Measurements from ENCODE around the gene VPS39.
A peak's percentile ranks its signal among the peaks of the same experiment; 100 is the strongest.
"Not testable (repeated sequence)": the region's sequence is repeated elsewhere in the genome, so short reads cannot be mapped to it uniquely, and the experiment has no call there.

VPS39 gene, protein sequence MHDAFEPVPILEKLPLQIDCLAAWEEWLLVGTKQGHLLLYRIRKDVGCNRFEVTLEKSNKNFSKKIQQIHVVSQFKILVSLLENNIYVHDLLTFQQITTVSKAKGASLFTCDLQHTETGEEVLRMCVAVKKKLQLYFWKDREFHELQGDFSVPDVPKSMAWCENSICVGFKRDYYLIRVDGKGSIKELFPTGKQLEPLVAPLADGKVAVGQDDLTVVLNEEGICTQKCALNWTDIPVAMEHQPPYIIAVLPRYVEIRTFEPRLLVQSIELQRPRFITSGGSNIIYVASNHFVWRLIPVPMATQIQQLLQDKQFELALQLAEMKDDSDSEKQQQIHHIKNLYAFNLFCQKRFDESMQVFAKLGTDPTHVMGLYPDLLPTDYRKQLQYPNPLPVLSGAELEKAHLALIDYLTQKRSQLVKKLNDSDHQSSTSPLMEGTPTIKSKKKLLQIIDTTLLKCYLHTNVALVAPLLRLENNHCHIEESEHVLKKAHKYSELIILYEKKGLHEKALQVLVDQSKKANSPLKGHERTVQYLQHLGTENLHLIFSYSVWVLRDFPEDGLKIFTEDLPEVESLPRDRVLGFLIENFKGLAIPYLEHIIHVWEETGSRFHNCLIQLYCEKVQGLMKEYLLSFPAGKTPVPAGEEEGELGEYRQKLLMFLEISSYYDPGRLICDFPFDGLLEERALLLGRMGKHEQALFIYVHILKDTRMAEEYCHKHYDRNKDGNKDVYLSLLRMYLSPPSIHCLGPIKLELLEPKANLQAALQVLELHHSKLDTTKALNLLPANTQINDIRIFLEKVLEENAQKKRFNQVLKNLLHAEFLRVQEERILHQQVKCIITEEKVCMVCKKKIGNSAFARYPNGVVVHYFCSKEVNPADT

DNA sequence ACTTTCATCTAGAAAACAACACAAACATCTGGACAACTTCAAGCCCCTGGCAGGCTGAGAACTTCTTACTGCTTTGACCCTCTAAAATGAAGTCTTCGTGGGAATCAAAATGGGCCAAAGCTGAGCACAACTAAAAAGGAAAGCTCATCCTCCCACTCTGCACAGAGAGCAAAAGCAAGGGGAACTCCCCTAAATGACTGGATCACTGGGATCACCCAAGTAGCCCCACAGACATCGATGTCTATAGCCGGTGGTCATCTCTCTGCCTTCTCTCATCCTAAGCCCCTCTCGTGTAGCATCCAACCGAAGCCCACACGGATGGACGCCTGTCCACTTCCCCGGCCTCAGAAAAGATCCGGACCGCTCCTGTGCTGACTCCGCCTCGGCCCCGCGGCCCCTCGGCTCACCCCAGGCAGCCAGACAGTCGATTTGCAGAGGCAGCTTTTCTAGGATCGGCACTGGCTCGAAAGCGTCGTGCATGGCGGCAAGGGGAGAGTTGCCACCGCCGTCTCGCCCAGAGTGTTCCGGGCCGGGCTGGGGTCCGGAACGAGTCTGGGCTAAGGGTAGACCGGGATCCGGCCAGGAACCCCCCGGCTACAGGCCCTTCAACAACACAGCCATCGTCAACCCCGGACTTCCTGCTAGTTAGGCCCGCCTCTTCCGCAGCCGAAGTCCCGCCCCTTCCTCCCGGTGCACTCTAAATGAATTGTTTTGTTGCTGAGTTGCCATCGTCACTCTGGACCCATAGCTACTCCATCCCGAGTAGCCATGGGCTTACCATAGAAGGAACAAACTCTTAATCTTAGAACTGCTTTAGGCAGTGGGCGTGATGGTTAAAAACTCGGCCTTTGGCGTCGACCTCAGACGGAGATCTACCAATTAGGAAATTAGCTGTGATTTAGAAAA is at the start of gene VPS39:
VPS39 (minus strand) TSS at position 631 of the 906 bp plus-strand sequence; CDS start at position 480, 151 bp downstream.
- DNase-seq (ENCODE audit: low read depth), result peak; percentile 45

DNA sequence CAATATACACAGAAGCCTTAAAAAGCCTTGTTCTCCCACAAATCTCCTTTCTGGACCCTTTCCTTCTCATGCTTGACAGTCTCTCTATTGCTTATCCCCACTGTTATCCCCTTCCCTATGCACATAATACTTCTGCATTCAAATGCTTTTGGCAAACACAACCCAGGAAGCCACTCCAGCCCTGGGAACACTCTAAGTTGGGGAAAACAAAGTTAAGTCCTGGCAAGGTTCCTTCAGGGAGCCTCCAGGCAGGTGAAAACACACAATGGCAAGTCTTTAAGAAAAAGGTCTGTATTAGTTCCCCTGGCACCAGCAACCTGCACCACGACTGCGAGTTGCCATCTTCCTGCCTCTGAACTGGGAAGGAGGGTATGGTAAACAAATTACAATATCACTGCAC is 45.2 kb upstream of the VPS39 start:
- DNase-seq (ENCODE audit: low read depth), result no peak

DNA sequence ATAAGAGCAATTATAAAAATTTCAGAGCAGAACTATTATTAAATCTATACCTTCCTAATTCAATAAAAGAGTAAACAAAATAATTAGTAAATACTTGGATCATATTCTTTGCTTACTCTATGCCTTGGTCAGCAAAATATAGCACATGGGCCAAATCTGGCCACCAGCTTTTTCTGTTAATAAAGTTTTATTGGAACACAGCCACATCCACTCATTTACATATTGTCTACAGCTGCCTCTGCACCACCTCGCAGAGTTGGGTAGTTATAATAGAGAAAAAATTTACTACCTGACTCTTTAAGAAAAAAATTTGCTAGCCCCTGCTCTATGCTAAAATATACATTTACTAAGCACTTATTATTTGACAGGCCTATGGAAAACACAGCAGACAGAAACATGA is 32.7 kb upstream of the VPS39 start:
- no peak for DNase-seq (ENCODE audit: low read depth)

DNA sequence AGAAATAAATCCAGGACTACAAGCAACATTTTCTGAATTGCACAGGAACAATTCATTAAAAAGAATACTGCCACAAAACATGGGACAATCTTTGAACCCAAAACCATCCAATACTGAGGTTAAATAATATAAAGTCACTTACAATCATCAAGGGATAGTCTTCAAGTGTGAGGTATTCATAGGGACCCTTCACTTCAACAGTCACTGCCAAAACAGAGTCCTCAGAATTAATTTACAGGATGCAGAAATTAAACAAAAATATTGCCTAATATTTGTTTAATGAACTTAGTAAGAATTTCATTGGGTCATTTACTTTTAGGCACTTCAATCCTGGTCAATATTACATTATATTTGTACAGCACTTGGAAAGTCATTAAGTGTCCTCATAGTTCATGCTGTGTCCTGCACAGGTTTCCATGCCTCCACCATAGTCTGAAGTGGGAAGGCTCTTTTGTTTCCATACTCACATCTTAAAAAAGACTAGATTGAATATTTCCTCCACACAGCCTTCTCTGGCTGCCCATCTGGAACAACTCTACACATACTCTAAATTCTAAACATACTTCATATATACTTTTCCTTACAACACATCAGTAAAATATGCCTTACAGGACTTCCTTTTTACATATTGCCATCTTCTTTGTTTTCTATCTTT is 31.6 kb upstream of the VPS39 start:
- peak; percentile 37 for DNase-seq (ENCODE audit: low read depth)

DNA sequence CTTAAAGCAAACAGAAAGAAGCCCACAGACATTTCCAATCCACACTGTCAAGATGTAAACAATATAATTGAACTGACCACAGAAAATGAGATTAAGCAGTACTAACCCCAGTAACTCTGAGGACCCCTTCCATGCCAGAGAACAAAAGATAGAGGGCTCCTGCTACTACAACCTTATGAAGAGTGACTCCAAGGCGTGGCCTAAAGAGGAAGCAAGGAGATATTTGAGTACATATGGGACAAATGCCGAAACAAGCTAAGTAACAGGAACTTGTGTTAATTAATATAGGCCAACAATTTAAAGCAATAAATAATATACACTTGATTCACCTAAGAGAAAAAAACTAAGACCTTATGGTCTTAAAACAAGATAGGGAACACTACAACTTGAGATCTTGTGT is 25.0 kb upstream of the VPS39 start:
- DNase-seq (ENCODE audit: low read depth), result no peak

DNA sequence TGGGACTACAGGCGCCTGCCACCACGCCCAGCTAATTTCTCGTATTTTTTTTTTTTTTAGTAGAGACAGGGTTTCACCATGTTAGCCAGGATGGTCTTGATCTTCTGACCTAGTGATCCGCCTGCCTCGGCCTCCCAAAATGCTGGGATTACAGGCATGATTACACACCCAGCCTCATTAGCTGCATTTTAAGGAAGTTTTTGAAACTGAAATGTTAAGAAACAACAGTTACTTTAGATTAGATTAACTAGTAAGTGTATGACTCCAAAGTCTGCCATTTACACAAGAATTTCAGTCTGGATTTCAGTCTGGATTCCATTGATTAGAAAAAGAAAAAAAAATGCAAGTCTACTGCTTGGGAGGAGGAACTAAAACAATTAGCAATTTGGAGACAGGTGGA is 24.5 kb upstream of the VPS39 start:
- no peak for DNase-seq (ENCODE audit: low read depth)

DNA sequence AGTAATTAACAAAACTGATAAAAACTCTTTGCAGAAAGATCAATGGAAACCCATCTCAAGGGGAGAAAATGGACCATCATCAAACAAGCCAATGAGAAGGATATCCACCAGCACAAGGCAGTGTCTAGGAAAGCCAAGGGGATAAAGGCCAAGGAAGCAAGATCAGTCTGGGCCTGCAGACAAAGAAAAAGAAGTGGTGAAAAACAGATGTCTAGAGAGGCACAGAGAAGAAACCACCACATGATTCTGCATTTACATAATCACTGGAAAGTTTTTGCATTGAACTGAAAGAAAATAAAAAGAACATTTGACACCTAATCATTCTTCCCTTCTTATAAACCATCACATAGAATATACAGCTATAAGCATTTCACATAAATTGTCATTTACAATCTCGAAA is 23.0 kb upstream of the VPS39 start:
- DNase-seq (ENCODE audit: low read depth), result no peak

DNA sequence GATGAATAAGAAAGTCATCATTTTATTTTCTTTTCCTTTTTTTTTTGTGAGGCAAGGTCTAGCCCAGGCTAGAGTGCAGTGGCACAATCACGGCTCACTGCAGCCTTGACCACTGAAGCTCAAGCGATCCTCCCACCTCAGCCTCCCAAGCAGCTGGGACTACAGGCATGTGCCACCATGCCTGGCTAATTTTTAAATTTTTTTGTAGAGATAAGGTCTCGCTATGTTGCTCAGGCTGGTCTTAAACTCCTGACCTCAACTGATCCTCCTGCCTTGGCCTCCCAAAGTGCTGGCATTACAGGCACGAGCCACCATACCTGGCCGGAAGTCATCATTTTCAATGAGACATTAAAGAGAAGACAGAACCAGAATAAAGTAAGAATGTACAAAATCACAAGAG is 20.9 kb upstream of the VPS39 start:
- DNase-seq (ENCODE audit: low read depth), result not testable (repeated sequence)

DNA sequence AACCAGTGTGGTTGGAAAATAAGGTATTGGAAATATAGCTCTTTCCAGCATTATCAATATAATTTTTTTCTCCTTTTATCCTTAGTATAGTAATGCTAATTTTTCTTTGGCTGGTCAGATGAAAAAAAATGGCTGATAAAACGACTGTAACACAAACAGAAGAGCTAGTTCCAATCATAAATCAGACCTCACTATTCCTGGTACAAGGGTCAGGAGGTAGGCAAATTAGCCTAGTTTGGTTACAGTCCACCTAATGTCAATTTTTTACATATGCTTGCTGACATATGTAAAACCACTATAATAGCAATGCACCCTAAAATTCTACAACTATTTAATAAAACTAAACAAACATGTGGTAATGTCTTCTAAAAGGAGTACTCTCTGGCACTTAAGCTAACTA is 19.9 kb upstream of the VPS39 start:
- DNase-seq (ENCODE audit: low read depth), result no peak

DNA sequence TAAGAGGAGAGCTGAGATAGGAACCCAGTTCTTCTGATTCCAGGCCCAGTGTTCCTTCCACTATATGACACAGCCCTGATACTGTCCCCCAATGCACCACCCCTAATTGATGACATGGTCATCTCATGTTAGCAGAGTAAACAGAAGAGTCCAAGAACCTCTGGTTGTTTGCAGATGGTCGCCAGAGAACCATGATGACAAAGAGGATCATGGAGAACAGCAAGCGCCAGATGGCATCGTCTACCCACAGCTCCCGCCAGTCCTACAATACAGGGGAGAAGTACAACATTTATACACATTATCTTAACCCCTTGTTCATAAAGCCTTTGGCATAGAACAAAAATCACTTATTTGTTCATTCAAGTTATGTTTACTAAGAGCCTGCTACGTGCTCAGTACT is 18.5 kb upstream of the VPS39 start:
- no peak for DNase-seq (ENCODE audit: low read depth)

DNA sequence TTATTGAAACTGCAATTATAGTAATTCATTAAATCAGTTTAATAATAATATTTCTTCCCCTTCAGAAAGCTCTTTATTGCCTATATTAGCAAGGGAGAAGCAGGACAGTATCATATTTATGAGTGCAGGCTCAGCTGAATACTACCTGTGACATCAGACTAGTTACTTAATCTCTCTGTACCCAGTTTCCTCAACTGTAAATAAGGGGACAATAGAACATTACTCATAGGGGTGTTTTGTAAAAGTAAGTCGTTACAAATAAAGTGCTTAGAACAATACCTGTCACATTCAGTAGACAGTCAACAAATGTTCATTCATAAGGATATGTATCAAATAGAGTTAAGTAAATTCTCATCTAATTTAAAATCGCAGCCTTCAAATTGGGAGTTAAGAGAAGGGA is 12.1 kb upstream of the VPS39 start:
- DNase-seq (ENCODE audit: low read depth), result no peak

DNA sequence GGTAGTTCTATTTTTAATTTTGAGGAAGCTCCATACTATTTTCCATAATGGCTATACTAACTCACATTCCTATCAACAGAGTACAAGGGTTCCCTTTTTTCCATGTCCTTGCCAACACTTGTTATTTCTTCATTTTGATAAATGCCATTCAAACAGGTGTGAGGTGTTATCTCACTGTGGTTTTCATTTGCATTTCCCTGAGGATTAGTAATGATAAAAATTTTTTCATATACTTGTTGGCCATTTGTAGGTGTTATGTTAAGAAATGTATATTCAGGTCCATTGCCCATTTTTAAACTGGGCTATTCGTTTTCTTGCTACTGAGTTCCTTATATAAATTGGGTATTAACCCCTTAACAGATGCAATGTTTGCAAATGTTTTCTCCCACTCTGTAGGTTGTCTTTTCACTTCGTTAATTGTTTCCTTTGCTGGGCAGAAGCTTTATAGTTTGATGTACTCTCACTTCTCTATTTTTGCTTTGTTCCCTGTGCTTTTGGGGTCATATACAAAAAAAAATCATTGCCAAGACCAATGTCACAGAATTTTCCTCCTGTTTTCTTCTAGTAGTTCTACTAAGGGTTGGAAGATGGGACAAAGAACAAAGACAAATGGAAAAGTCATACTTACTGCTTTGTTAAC is 11.0 kb upstream of the VPS39 start:
- DNase-seq (ENCODE audit: low read depth), result no peak

DNA sequence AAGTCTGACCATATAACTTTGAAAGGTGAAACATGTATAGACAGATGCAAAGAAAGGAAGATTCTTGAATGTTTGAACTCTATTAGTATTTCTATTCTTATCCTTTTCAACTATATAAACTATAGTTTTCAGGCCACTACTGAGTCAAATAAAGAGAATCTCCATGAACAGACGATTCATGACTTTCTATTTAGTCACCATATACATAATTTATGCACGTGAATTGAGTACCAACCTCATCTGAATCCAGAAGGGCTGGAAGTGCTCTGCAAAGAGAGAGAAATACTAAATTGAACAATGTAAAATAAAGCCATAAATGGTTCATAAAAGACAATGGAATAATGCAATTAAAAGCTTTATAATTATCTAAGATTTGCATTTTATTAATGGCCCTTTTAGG is 9.5 kb upstream of the VPS39 start:
- no peak for DNase-seq (ENCODE audit: low read depth)

DNA sequence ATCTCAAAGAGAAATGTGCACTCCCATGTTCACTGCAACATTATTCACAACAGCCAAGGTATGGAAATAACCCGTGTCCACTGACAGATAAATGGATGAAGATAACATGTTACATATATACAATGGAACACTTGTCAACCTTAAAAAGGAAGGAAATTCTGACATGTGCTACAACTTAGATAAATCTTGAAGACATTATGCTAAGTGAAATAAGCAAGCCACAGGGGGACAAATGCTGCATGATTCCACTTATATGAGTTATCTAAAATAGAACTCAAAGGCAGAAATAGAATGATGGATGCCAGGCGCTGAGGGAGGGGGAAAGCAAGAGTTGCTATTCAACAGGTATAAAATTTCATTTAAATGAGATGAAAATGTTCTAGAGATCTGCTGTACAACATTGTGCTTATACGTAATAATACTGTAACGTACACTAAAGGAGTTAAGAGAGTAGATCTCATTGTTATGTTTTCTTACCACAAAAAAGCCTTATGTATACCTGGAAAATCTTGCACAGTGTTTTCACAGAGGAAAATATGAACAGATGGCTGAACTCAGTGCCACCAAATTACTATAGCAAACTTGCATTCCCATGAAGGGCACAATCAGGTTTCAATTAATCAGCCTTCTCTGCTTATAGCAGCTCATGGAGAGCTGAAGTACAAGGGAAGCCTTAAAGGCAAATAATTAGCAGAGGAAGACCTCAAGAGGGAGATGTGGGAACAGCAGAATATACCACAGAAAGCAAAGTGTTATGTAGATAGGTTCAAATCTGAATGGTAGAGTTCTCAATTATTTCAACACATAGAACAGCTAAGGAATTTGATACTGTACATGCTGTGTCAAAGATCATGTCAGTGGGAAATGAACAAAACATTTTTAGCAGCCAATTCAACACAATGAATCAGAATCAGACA is 8.1 kb upstream of the VPS39 start:
- no peak for DNase-seq (ENCODE audit: low read depth)

DNA sequence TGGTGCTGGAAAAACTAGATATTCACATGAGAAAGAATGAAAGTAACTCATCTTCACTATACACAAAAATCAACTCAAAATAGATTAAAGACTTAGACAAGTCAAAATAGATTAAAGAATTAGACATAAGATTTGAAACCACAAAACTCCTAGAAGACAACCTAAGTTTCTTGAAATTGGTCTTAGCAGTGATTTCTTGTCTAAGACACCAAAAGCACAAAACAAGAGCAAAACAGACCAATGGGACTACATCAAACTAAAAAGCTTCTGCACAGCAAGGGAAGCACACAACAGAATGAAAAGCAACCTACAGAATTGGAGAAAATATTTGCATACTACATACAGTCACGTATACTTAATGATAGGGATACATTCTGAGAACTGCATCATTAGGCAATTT is 6.5 kb upstream of the VPS39 start:
- DNase-seq (ENCODE audit: low read depth), result no peak

DNA sequence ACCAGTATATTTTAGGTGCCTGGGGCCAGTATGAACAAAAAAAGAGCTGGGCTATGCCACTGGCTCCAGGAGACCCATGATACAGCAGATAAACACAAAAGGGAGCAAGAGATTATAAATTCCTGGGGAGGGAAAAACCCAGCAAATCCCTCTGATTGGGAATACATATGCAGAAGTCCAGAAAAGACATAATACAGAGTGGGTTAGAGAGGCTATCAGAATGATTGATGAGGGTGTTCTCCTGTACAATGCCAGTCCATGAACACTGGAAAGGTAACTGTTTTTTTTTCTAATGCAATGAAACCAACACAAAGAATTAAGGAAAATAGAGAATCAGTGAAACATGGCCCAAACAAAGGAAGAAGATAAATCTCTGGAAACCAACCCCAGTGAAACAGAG is 5.4 kb upstream of the VPS39 start:
- no peak for DNase-seq (ENCODE audit: low read depth)

DNA sequence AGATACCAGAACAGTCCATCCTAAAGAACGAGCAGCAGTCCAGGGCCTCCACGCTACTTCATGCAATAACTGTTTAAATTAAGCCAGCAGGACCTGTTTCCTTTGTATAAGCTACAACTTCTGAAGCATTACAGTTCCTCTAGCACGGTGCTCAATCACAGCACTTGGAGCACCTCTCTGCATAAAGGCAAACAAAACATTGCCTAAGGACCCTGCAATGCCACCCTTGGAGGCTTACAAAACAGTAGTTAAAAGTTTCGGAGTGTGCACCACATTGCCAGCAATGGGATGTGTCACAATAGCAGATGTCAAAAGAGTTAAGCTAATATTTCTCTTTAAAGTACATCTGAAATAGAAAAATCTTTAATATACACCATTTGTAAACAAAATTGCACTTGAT is 2.6 kb upstream of the VPS39 start:
- no peak for DNase-seq (ENCODE audit: low read depth)

DNA sequence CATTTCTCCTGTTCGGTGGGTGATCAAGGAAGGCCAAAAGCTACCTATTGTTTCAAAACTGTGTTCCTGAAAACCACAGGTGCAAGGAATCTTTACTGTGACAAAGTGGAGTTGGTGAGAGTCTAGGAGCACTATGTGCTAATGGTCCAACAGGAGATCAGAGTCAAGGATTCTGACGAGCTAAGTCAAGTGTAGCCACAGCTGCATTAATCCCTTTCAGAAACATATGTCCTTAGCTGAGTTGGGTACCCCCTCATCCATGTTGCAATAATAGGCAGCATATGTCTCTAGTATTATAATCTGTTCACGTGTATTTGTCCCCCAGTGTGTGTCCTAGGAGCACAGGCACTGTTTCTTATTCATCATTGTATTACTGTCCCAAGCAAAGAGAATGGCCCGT is 1.7 kb downstream of the VPS39 start:
- DNase-seq (ENCODE audit: low read depth), result no peak

DNA sequence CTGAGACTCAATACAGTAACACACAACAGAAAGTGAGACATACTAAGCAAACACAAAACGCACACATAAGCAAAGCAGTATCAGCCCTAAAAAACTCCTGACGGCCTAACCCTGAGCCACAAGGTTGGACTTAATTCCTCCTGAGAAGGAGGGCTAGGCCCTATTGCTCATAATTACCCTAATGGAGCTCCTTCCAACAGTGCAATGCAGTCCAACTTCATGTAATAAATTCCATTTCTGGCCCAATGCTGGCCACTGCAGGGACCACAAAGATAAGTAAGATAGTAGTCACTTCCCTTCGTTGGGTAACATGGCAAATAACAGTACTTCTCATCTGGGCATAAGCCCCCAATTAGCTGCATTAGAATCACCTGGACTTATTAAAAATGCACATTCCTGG is 4.2 kb downstream of the VPS39 start:
- DNase-seq (ENCODE audit: low read depth), result peak; percentile 41

DNA sequence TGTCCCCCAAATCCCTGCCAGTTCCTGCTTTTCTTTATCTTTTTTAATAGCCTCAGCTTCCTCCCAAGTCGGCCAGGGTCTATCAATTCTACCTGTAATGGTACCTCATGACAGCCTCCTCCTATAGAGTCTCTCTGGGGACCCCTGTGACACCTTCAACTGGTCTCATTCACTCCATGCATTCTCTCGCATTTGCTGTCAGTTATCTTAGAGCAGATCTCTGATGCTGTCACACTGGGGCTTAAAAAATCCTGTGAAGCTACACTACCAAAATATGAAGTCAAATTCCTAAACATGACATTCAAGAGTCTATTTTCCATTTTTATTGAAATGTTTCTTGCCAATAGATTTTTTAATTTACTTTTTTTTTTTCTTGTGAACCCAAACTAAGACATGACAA is 5.5 kb downstream of the VPS39 start:
- DNase-seq (ENCODE audit: low read depth), result no peak
